Measurements from ENCODE around the gene GRK3. TPM values are rescaled to one million over a fixed set of nuclear protein-coding genes. Genes with fewer than 3 reads are reported as not detected.
A peak's percentile ranks its signal among the peaks of the same experiment; 100 is the strongest.
"Not testable (repeated sequence)": the region's sequence is repeated elsewhere in the genome, so short reads cannot be mapped to it uniquely, and the experiment has no call there.

GRK3 gene
- total RNA-seq, 1 donor from 2014 or later: 19.4 TPM

DNA sequence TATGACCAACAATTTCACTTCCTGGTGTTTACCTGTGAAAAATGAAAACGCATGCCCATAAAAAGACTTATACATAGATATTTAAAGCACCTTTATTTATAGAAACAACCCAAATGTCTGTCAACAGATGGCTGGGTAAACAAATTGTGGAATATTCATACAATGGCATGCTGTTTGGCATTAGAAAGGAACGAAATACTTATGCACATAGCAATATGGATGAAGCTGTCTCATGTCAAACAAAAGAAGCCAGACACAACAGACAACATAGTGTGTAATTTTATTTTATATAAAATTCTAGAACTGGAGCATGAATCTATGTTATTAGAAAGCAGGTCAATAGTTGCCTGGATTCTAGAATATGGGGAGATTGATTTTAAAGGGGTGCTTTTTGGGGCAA, 38.0 kb downstream of the GRK3 start:
- no peaks in the 10 kb centered on the region for H3K36me3 Mint-ChIP-seq (ENCODE audit: low read depth)
- TF ChIP-seq, protein P1, sequence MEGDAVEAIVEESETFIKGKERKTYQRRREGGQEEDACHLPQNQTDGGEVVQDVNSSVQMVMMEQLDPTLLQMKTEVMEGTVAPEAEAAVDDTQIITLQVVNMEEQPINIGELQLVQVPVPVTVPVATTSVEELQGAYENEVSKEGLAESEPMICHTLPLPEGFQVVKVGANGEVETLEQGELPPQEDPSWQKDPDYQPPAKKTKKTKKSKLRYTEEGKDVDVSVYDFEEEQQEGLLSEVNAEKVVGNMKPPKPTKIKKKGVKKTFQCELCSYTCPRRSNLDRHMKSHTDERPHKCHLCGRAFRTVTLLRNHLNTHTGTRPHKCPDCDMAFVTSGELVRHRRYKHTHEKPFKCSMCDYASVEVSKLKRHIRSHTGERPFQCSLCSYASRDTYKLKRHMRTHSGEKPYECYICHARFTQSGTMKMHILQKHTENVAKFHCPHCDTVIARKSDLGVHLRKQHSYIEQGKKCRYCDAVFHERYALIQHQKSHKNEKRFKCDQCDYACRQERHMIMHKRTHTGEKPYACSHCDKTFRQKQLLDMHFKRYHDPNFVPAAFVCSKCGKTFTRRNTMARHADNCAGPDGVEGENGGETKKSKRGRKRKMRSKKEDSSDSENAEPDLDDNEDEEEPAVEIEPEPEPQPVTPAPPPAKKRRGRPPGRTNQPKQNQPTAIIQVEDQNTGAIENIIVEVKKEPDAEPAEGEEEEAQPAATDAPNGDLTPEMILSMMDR (conservative IDR thresholded peaks at IDR 0.05): no peak
- no peaks in the 10 kb centered on the region for H3K4me1 Mint-ChIP-seq
- DNase-seq (ENCODE audit: low read depth, low spot score): no peak
- H3K27me3 Mint-ChIP-seq (ENCODE audit: low read depth): no peaks in the 10 kb centered on the region
- H3K27ac Mint-ChIP-seq (ENCODE audit: unreplicated experiment): no peak overlapping the region
- H3K4me3 Mint-ChIP-seq: no peak overlapping the region
- no peaks in the 10 kb centered on the region for H3K9me3 Mint-ChIP-seq

DNA sequence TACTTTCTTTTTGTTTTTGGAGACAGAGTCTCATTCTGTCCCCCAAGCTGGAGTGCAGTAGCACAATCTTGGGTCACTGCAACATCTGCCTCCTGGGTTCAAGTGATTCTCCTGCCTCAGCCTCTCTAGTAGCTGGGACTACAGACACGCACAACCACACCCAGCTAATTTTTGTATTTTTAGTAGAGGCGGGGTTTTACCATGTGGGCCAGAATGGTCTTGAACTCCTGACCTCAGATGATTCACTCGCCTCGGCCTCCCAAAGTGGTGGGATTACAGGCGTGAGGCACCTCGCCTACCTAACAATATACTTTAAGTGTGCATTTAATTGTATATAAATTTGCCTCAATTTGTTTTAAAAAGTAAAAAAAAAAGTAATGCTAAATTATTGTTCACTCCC, 38.4 kb downstream of the GRK3 start:
- TF ChIP-seq, protein P1 (conservative IDR thresholded peaks at IDR 0.05): no peak
- Mint-ChIP-seq H3K27ac (ENCODE audit: unreplicated experiment) (no peak overlapping the region), H3K27me3 (ENCODE audit: low read depth) (no peaks in the 10 kb centered on the region), H3K36me3 (ENCODE audit: low read depth) (no peaks in the 10 kb centered on the region), H3K4me1 (no peaks in the 10 kb centered on the region), H3K4me3 (no peak overlapping the region), H3K9me3 (no peaks in the 10 kb centered on the region)
- DNase-seq (ENCODE audit: low read depth, low spot score): no peak

DNA sequence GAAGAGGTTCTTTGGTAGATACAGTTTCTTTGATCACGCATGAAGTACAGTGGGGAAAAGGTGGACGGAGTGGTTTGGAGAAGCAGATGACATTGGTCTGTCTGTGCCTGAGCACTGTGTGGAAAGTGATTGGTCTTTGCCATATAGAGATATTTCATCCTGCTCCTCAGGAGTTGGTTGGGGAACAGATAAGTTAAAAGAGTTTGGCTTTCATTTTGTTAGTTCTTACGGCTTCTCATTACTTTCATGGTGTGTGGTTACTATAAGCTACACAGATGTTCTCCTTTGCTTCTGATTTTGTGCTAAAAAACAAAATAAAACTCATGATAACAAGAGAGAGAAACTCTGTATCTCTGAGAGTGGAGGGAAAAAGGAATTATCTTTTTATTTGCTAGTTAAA, 40.7 kb downstream of the GRK3 start:
- H3K36me3 Mint-ChIP-seq (ENCODE audit: low read depth); H3K27ac Mint-ChIP-seq (ENCODE audit: unreplicated experiment); H3K9me3 Mint-ChIP-seq; DNase-seq (ENCODE audit: low read depth, low spot score); H3K4me1 Mint-ChIP-seq; H3K4me3 Mint-ChIP-seq; H3K27me3 Mint-ChIP-seq (ENCODE audit: low read depth): not testable (repeated sequence)

DNA sequence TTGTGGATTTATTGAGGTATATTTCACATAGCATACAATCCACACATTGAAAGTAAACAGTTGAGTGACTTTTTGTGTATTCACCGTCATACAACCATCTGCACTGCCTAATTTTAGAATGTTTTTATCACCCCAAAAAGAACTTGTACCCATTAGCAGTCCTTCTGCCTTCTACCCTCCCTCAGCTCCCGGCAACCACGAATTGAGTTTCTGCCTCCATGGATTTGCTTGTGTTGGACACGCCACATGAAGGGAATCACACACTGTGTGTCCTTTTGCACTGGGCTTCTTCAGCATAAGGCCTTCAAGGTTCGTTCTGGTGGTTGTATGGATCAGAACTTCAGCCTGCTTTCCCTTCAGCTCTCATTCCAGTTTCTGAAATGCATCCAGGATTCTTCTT, 41.1 kb downstream of the GRK3 start:
- not testable (repeated sequence) for DNase-seq (ENCODE audit: low read depth, low spot score); H3K9me3 Mint-ChIP-seq; H3K27ac Mint-ChIP-seq (ENCODE audit: unreplicated experiment); H3K4me3 Mint-ChIP-seq; H3K4me1 Mint-ChIP-seq; H3K36me3 Mint-ChIP-seq (ENCODE audit: low read depth); H3K27me3 Mint-ChIP-seq (ENCODE audit: low read depth)

DNA sequence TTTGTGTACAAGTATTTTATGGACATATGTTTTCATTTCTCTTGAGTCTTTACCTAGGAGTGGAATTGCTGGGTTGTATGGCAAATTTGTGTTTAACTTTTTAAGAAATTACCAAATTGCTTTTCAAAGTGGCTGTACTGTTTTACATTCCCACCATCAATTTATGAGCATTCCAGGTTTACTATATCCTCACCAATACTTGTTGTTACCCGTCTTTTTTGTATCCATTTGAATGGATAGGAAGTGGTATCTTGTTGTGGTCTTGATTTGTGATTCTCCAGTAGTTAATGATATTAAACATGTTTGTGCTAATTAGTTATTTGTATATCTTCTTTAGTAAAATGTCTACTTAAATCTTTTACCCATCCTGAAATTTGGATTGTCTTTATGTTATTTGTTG, 46.8 kb downstream of the GRK3 start:
- not testable (repeated sequence) for H3K27ac Mint-ChIP-seq (ENCODE audit: unreplicated experiment)

DNA sequence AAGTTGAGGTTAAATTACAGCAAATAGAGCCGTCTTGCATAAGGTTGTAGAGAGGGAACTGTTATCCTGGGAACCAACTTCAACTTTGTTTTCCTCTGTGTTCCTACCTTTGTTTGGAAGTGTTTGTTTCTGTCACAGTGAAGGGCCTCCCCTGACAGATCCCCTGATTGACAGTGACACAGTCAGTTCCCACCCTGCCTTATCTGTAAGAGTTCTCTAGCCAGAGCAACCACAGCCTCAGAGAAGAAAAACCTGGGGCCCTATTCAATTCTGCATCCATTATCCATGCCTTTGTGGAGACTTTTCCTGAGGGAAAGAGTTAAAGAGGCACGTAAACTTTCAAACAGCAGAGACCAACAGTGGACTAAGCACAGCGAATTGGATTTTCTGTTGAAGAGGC, 48.7 kb downstream of the GRK3 start:
- H3K27ac Mint-ChIP-seq (ENCODE audit: unreplicated experiment); H3K9me3 Mint-ChIP-seq; DNase-seq (ENCODE audit: low read depth, low spot score); H3K27me3 Mint-ChIP-seq (ENCODE audit: low read depth); H3K4me3 Mint-ChIP-seq; H3K36me3 Mint-ChIP-seq (ENCODE audit: low read depth): not testable (repeated sequence)
- H3K4me1 Mint-ChIP-seq: peaks cover 15% of the 10 kb centered on the region

More for the DNA sequence above, 46.8 kb downstream of the GRK3 start:
- not testable (repeated sequence) for H3K9me3 Mint-ChIP-seq; DNase-seq (ENCODE audit: low read depth, low spot score); H3K4me3 Mint-ChIP-seq; H3K27me3 Mint-ChIP-seq (ENCODE audit: low read depth); H3K36me3 Mint-ChIP-seq (ENCODE audit: low read depth)
- H3K4me1 Mint-ChIP-seq: peaks cover 10% of the 10 kb centered on the region

DNA sequence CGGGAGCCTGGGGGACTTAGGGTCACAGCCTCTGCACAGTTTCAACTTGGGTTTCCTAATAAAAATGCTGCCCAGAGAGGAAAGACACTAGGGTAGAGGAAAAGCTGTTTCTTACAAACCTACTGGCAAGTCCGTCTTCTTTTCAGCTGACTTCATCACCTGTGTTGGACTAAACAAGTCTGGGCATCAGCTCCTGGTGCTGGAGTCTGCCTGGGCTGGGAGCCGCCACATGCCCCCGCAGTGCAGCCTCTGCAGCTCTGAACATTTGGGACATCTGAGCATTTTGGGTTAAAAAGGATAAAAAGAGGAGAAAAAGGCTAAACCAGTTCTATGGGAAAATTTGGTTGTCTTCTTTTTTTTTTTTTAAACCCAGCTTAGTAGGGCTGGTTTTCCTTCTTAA, 49.1 kb downstream of the GRK3 start:
- not testable (repeated sequence) for H3K27ac Mint-ChIP-seq (ENCODE audit: unreplicated experiment); H3K4me3 Mint-ChIP-seq; H3K9me3 Mint-ChIP-seq; H3K36me3 Mint-ChIP-seq (ENCODE audit: low read depth); H3K27me3 Mint-ChIP-seq (ENCODE audit: low read depth); DNase-seq (ENCODE audit: low read depth, low spot score)
- H3K4me1 Mint-ChIP-seq: peaks cover 15% of the 10 kb centered on the region

DNA sequence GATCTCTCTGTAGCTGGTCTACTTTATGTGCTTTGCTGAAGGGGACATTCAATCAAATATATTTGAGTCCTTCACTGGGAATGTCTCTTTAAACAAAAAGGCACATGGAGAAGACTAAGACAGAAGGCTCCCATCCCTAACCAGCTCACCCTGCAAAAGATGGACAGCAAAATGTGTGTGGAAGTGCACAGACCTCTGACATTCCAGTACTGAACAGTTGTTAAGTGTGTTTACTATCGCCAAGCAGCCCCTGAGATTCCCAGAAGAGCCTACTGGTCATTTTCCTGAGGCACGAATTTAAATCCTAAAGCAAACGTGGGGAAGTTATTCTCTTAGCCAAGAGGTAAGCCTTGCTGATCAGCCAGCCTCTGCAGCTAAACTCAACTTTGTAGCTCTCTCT, 50.3 kb downstream of the GRK3 start:
- not testable (repeated sequence) for H3K36me3 Mint-ChIP-seq (ENCODE audit: low read depth); DNase-seq (ENCODE audit: low read depth, low spot score); H3K27ac Mint-ChIP-seq (ENCODE audit: unreplicated experiment); H3K27me3 Mint-ChIP-seq (ENCODE audit: low read depth); H3K9me3 Mint-ChIP-seq; H3K4me3 Mint-ChIP-seq
- H3K4me1 Mint-ChIP-seq: peaks cover 18% of the 10 kb centered on the region

DNA sequence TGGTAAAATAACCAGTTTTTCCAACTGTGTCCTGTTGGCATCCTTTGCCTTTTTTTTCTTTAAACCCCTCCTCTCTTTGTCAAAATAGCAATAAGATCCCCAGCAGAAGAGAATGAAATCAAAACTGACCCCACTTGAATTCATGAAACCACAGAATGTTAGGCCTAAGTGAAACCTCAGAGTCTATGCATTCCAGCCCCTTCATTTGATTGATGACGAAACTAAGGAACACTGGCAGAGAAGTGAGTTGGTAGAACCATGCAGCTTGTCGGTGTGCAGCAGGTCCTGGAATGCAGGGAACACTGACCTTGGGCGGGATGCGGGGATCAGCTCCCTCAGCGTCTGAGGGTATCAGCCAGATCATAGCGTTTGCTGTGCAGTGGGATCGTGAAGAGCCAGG, 57.5 kb downstream of the GRK3 start:
- no peak for DNase-seq (ENCODE audit: low read depth, low spot score)
- peaks cover 28% of the 10 kb centered on the region for H3K4me1 Mint-ChIP-seq
- peak overlapping the region; percentile 70 for H3K27ac Mint-ChIP-seq (ENCODE audit: unreplicated experiment)
- H3K4me3 Mint-ChIP-seq: no peak overlapping the region
- H3K27me3 Mint-ChIP-seq (ENCODE audit: low read depth): no peaks in the 10 kb centered on the region
- no peaks in the 10 kb centered on the region for H3K9me3 Mint-ChIP-seq
- TF ChIP-seq, protein P1 (conservative IDR thresholded peaks at IDR 0.05): no peak
- H3K36me3 Mint-ChIP-seq (ENCODE audit: low read depth): peaks cover 4% of the 10 kb centered on the region

Data from neural crest cell (in vitro differentiated cells).